Measurements from ENCODE around the gene SUGCT.

- TF ChIP-seq CTCF (conservative IDR thresholded peaks at IDR 0.05 in 1 of 2, IDR thresholded peaks at IDR 0.05 in 1 of 2; ENCODE audit: extremely low read depth in 1 of 2, insufficient read depth in 1 of 2, low read depth in 1 of 2, low read length in 2 of 2) (no peak), EZH2 (IDR thresholded peaks at IDR 0.05; ENCODE audit: borderline replicate concordance, low read length) (no peak)
Measured at GRCh38 chr7:40866601-40867000, 731.8 kb downstream of the SUGCT start.
